Measurements from ENCODE around the gene MANSC1. TPM values are rescaled to one million over a fixed set of nuclear protein-coding genes. Genes with fewer than 3 reads are reported as not detected.

MANSC1 gene
- total and polyA plus RNA-seq, 2 of the 13 experiments (the other 11 are each of a cell fraction or from before 2014, with no cell fraction given), result 1.9 to 4.2 TPM

GRCh38 chr12:12353807-12354206 is 3.8 kb upstream of the MANSC1 start:
- H3K9me3 ChIP-seq (ENCODE audit: low read length), result no peaks in the 10 kb centered on the region
- H3K36me3 ChIP-seq (replicated peaks in 1 of 2; ENCODE audit: control insufficient read depth in 1 of 2, insufficient read depth in 2 of 2, low read length in 2 of 2), result no peaks in the 10 kb centered on the region
- in situ Hi-C loops (cut with HindIII; ENCODE audit: extremely low pct_ligation_motif_present, low pct_unique_long_range_greater_than_20kb) (no loop called here), intact Hi-C loops (cut with micrococcal nuclease; ENCODE audit: unreplicated experiment) (no loop called here)
- no peak overlapping the region for H3K9ac ChIP-seq (ENCODE audit: insufficient read depth, low read depth, low read length)
- ATAC-seq, result no peak
- FAIRE-seq, result no peak
- ChIA-PET POLR2A (no interaction called here), CTCF (ENCODE audit: low intra/inter-chr PET ratio, low total read pairs) (no interaction called here)
- no peaks in the 10 kb centered on the region for H3K27me3 ChIP-seq (ENCODE audit: control insufficient read depth in 1 of 2, insufficient read depth in 2 of 2, low read length in 2 of 2)
- no peak for TF ChIP-seq TFAP4 (IDR thresholded peaks at IDR 0.05; ENCODE audit: borderline replicate concordance, low read depth)
- TF ChIP-seq SRF (IDR thresholded peaks at IDR 0.05; ENCODE audit: low read depth, low read length), result peak; percentile 35; the same call in 1 of the 2 replicates
- TF ChIP-seq ZNF883 (CRISPR knock-in tag; IDR thresholded peaks at IDR 0.05; ENCODE audit: not compliant biosample characterization), result no peak
- TF ChIP-seq ZNF572 (CRISPR knock-in tag; IDR thresholded peaks at IDR 0.05), result no peak
- H3K27ac ChIP-seq (ENCODE audit: extremely low read length, insufficient read depth, low read length), result no peak overlapping the region
- H3K4me2 ChIP-seq (ENCODE audit: low read depth, low read length), result peak overlapping the region; percentile 32; the same call in 1 of the 2 replicates
- no peak overlapping the region for H2AFZ ChIP-seq (ENCODE audit: low read length)
- DNase-seq (ENCODE audit: low spot score), result no peak
- WGBS (ENCODE audit: low lambda C conversion rate), result 32% methylated on average over 5 of the region's 5 CpGs
- H3K4me1 ChIP-seq (ENCODE audit: insufficient read depth, low read length), result peaks cover 61% of the 10 kb centered on the region
- no TSS peak for BruUV-seq (replicated peaks)
- no peak overlapping the region; a peak in 1 of 6 replicates for H3K4me3 ChIP-seq (replicated peaks in 1 of 3; ENCODE audit: insufficient read depth in 1 of 3, low read depth in 2 of 3, low read length in 3 of 3)
- no peaks in the 10 kb centered on the region for H4K20me1 ChIP-seq (ENCODE audit: insufficient read depth, low read length)
- H3K79me2 ChIP-seq (ENCODE audit: insufficient read depth, low read length), result peaks cover 13% of the 10 kb centered on the region

GRCh38 chr12:12353276-12353675 is 3.2 kb upstream of the MANSC1 start:
- no peaks in the 10 kb centered on the region for H3K9me3 ChIP-seq (ENCODE audit: low read length)
- peaks cover 58% of the 10 kb centered on the region for H3K4me1 ChIP-seq (ENCODE audit: insufficient read depth, low read length)
- TF ChIP-seq ZNF770 (CRISPR knock-in tag; IDR thresholded peaks at IDR 0.05) (peak; percentile 65), ZFP90 (CRISPR knock-in tag; IDR thresholded peaks at IDR 0.05; ENCODE audit: borderline replicate concordance) (no peak), JARID2 (CRISPR knock-in tag; IDR thresholded peaks at IDR 0.05; ENCODE audit: insufficient replicate concordance) (no peak), ZEB1 (IDR thresholded peaks at IDR 0.05; ENCODE audit: insufficient replicate concordance, low read depth) (no peak), FOXA3 (CRISPR knock-in tag; IDR thresholded peaks at IDR 0.05) (0 out of 2 replicates have a peak, but pooled peaks have one; percentile 11), ZNF543 (CRISPR knock-in tag; IDR thresholded peaks at IDR 0.05) (no peak), ZNF121 (CRISPR knock-in tag; IDR thresholded peaks at IDR 0.05) (peak; percentile 58; the same call in 1 of the 2 replicates)
- FAIRE-seq, result no peak
- no peak overlapping the region for H3K27ac ChIP-seq (ENCODE audit: extremely low read length, insufficient read depth, low read length)
- no peaks in the 10 kb centered on the region for H3K27me3 ChIP-seq (ENCODE audit: control insufficient read depth in 1 of 2, insufficient read depth in 2 of 2, low read length in 2 of 2)
- no peak for ATAC-seq
- WGBS (ENCODE audit: low lambda C conversion rate), result 33% methylated on average over 1 of the region's 1 CpG
- no peak overlapping the region for H2AFZ ChIP-seq (ENCODE audit: low read length)
- no peaks in the 10 kb centered on the region for H3K36me3 ChIP-seq (replicated peaks in 1 of 2; ENCODE audit: control insufficient read depth in 1 of 2, insufficient read depth in 2 of 2, low read length in 2 of 2)
- H4K20me1 ChIP-seq (ENCODE audit: insufficient read depth, low read length), result no peaks in the 10 kb centered on the region
- no peak for DNase-seq (ENCODE audit: low spot score)
- no TSS peak for BruUV-seq (replicated peaks)
- peaks cover 8% of the 10 kb centered on the region for H3K79me2 ChIP-seq (ENCODE audit: insufficient read depth, low read length)
- H3K9ac ChIP-seq (ENCODE audit: insufficient read depth, low read depth, low read length), result no peak overlapping the region
- intact Hi-C loops (cut with micrococcal nuclease; ENCODE audit: unreplicated experiment), result no loop called here
- CTCF ChIA-PET (ENCODE audit: low intra/inter-chr PET ratio, low total read pairs), result no interaction called here
- H3K4me3 ChIP-seq (replicated peaks in 1 of 3; ENCODE audit: insufficient read depth in 1 of 3, low read depth in 2 of 3, low read length in 3 of 3), result no peak overlapping the region
- in situ Hi-C loops (cut with HindIII; ENCODE audit: extremely low pct_ligation_motif_present, low pct_unique_long_range_greater_than_20kb), result no loop called here
- POLR2A ChIA-PET, result no interaction called here
- H3K4me2 ChIP-seq (ENCODE audit: low read depth, low read length), result peak overlapping the region; percentile 32; the same call in 1 of the 2 replicates

Measured in HepG2 (cell line).